Medulla oblongata (tissue), 1 donor: ENCODE results near the gene FKBP5.
"Not testable (repeated sequence)": the region's sequence is repeated elsewhere in the genome, so short reads cannot be mapped to it uniquely, and the experiment has no call there.

ENCODE experiments used
- DNase-seq: peaks from one replicate; pipeline ENCODE4 v3.0.0-alpha.2; 2015; ENCODE audit errors: extremely low spot score

Gene FKBP5

DNA sequence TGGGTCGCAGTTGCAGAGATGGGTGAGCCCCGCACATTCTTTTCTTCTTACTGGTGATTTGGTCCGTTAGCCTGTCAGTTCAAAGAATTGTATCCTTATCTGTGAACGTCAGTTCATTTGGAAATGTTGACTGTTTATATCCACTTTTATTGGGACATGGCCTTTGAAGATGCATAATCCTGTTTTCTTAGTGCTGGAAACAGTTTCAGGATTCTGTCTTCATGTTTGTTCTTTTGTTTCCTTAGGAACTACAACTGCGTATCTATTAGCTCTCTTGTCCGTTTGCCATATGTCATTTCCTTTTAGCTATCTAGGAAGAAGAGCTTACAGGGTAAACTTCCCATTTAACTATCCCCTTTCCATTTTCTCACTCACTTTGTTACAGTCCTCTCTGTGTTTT, 141.0 kb downstream of the FKBP5 start:
- DNase-seq = no peak

DNA sequence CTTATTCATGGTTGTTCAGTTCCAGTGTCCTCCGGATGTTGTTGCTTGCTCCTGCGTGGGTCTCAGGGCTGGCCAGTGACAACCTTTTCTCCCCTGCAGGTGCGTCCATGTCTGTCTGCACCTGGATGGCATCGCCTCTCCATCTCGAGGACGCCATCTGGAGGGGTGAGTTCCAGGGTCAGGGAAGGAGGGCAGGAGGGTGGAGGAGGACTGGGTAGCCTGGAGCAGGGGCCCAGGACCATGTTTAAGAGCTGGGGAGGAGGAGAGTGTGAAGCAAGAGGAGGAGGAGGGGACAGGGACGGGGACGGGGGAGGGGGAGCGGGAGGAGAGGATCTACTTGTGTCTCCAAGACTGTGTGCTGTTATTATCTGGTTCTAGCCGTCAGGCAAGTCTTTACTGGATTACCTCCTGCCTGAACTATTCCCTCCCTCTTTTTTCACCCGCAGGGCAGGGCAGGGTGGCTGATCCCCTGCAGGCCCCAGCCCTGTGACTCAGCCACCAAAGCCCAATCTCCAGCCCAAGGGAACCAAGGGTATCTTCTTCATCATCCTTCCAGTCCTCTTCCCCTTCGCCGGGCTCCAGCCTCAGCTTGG, 143.8 kb downstream of the FKBP5 start:
- DNase-seq = no peak

DNA sequence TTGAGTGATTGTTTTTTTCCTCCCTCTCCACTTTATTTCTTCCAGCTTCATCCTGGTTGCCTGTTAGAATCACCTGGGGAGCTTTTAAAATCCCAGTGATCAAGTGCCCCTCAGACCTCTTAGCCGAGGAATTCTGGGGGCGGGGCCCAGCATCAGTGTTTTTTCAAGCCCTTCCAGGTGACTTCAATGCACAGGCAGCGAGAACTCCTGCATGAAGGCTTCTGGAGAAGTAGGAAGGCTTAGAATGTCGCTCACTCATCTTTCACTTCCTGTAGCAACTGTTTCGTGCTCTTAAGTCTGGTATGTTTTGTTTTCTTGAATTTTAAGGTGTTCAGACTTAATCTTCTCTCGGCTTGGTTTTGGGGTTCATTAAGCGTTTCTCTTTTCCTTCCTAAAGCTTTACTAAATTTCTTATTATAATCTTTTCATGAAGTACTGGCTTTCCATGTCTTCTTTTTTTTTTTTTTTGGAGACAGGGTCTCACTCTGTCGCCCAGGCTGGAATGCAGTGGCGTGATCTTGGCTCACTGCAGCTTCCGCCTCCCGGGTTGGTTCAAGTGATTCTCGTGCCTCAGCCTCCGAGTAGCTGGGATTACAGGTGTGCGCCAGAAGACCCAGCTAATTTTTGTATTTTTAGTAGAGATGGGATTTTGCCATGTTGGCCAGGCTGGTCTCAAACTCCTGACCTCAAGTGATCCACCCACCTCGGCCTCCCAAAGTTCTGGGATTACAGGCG, 145.1 kb downstream of the FKBP5 start:
- no peak for DNase-seq

DNA sequence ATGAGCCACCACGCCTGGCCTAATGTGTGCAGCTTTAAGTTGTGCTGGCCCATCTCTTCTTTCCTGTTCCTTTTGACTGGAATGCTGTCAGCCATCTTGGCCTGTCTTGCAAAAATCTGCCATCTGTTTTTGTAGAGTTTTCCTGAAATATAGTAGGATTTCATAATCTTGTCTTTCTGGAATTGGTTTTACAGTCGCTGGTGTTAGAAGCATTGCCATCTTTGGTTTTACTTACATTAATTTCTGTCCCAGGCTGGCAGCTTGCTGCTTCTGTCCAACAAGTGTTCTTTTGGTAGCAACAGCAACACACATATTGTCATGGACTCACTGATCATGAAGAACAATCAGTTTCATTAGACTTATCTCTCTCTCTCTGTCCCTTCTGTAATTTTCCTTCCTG, 146.9 kb downstream of the FKBP5 start:
- no peak for DNase-seq

DNA sequence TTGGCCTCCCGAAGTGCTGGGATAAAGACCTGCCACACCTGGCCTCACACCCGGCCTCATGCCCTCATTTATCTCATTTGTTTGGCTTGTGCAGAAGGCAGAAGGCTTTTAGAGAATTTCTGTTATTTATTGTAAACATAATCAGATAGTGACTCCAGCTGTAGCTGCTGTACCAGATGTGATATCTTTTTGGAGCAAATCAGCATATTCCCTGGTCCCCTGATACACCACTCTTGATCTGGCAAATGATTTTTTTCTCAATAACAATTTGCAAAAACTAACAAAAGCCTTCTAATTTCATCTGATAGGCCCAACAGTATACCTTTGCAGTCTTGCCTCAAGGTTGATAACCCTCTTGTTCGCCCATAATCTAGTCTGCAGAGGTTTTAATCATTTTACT, 149.5 kb downstream of the FKBP5 start:
- DNase-seq = no peak

DNA sequence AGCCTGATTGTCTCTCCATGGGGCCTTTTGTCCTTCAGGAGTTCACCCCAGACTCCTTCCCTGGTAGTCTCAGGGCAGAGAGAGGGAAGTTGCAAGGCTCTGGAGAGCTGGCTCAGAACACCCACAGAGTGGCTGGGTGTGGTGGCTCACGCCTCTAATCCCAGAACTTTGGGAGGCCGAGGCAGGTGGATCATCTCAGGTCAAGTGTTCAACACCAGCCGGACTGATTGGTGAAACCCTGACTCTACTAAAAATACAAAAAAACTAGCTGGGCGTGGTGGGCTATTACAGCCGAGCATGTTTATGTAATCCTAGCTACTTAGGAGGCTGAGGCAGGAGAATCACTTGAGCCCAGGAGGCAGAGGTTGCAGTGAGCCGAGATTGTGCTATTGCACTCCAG, 152.9 kb downstream of the FKBP5 start:
- DNase-seq = not testable (repeated sequence)

DNA sequence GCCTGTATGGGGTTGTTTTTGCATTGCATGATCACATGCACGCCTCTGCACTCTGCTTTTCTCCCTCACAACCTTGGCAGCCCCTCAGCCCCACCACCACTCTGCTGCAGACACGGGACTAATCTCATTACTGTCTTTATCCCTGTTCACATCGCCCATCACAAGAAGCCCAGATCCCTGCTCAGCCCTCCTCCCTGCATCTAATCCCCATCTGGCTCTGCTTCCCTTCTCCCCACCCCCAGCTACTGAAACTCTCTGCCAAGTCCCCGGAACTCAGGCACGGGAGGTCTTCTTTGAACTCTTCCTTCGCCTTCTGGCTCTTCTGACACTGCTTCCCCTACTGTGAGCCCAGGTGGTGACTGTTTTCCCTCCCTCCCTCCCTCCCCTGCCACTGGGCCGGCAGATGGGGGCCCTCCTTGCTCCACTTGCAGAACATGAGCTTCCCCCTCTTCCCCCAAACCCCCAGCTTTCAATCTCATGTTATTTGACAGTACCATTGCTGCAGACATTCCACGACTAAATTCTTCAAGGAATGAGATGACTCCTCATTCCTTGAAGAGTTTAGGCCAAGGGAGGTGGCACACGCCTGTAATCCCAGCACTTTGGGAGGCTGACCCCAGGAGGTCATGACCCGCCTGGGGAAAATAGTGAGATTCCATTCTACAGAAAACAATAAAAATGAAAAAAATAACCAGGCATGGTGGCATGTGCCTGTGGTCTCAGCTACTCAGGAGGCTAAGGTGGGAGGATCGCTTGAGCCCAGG, 154.1 kb downstream of the FKBP5 start:
- DNase-seq = no peak

DNA sequence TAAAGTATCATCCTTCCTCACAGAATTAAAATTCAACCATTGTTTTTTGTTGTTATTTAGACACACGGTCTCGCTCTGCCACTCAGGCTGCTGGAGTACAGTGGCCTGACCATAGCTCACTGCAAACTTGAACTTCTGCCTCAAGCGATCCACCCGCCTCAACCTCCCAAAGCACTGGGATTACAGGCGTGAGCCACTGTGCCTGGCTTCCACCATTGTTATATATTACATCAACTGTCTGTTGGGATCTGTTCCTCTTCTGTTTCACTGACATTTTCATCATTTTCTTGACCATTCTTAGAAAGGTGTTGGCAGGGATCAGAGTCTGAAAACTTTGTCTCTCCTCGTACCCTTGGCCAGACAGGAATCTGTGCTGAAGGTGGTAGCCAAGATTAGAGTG, 154.7 kb downstream of the FKBP5 start:
- DNase-seq = no peak

DNA sequence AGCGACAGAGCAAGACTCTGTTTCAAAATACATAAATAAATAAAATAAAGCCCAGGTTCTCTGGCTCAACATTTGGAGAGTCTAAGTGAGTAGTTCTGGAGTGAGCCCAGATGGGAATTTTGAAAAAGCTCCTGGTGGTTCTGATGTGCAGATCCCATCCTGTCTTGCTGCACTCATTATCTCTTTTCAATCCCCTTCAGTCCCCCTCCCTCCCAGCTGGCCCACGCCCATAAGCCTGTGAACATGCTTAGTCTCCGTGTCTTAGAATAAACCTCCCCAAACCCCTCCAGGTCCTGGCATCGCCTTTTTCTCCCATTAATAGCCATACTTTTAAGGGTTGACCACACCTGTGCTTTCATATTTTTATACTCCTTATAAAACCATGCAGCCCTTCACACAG, 156.6 kb downstream of the FKBP5 start:
- DNase-seq = no peak

DNA sequence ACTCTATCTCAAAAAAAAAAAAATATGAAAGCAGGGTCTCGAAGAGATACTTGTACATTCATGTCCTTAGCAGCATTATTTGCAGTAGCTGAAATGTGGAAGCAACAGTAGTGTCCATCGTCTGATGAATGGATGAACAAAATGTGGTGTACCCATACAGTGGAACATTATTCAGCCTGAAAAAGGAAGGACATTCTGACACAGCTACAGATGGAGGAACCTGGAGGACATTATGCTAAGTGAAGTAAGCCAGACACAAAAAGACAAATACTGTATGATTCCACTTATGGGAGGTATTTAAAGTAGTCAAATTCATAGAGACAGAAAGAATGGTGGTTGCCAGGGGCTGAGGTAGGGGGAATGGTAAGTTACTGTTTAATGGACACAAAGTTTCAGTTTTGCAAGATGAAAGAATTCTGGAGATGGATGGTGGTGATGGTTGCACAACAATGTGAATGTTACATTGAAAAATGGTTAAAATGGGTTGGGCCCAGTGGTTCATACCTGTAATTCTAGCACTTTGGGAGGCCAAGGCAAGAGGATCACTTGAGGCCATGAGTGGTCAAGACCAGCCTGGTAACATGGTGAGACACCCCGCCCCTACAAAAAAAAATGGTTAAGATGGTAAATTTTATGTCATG, 164.2 kb downstream of the FKBP5 start:
- DNase-seq = no peak
